GM23338 (cell line): Measurements from ENCODE around the gene XYLT1. TPM values are rescaled to one million over a fixed set of nuclear protein-coding genes. Genes with fewer than 3 reads are reported as not detected.

Experiments
- ATAC-seq: fragments of 200-7000 bp; cut with Tn5 transposase; 3 replicates; pipeline ENCODE4 v1.9.1; 2020
- DNase-seq: peaks from one replicate; pipeline ENCODE4 v3.0.0-alpha.2; 2015; ENCODE audit warnings: low spot score
- H2AFZ ChIP-seq: fragments of 200-600 bp; sonication (generic); 2 replicates; pipeline ENCODE4 v1.8.0; 2016; ENCODE audit warnings: antibody characterized with exemption, mild to moderate bottlenecking, moderate library complexity
- H3F3A ChIP-seq: fragments of 200-600 bp; sonication (generic); replicated peaks from 2 replicates; pipeline ENCODE4 v1.8.0; 2017; ENCODE audit warnings: antibody characterized with exemption, mixed run types, low read depth
- H3K27ac ChIP-seq: fragments of 200-600 bp; sonication (generic); 2 replicates; pipeline ENCODE4 v1.6.1; 2016; ENCODE audit warnings: low read depth
- H3K27me3 ChIP-seq: fragments of 200-600 bp; sonication (generic); 2 replicates; pipeline ENCODE4 v1.8.0; 2016; ENCODE audit warnings: mild to moderate bottlenecking, mixed run types, moderate library complexity; ENCODE audit not compliant: insufficient read depth
- H3K36me3 ChIP-seq: fragments of 200-600 bp; sonication (generic); 2 replicates; pipeline ENCODE4 v1.8.0; 2016; ENCODE audit warnings: mild to moderate bottlenecking; ENCODE audit not compliant: insufficient read depth
- H3K4me1 ChIP-seq: fragments of 200-600 bp; sonication (generic); 2 replicates; pipeline ENCODE4 v1.8.0; 2016; ENCODE audit warnings: mild to moderate bottlenecking, moderate library complexity; ENCODE audit not compliant: insufficient read depth
- H3K4me2 ChIP-seq: fragments of 200-600 bp; sonication (generic); 2 replicates; pipeline ENCODE4 v1.7.1; 2017; ENCODE audit warnings: mixed run types
- H3K4me3 ChIP-seq: fragments of 200-600 bp; sonication (generic); 2 replicates; pipeline ENCODE4 v1.6.1; 2016; ENCODE audit warnings: mixed run types
- H3K79me2 ChIP-seq: fragments of 200-600 bp; sonication (generic); replicated peaks from 2 replicates; pipeline ENCODE4 v1.8.0; 2017; ENCODE audit warnings: mild to moderate bottlenecking; ENCODE audit not compliant: insufficient read depth
- H3K9me2 ChIP-seq: fragments of 200-600 bp; sonication (generic); 2 replicates; pipeline ENCODE4 v1.8.0; 2017; ENCODE audit not compliant: insufficient read depth
- H4K20me1 ChIP-seq: fragments of 200-600 bp; sonication (generic); replicated peaks from 2 replicates; pipeline ENCODE4 v1.8.0; 2017; ENCODE audit warnings: mild to moderate bottlenecking; ENCODE audit not compliant: insufficient read depth
- H3K27ac Mint-ChIP-seq: 2 replicates; pipeline ENCODE4 v1.8.0; 2020; ENCODE audit warnings: inconsistent platforms, mild to moderate bottlenecking, moderate library complexity, mixed read lengths
- H3K27me3 Mint-ChIP-seq: 3 replicates; pipeline ENCODE4 v1.8.0; 2022; ENCODE audit warnings: low read depth, mild to moderate bottlenecking, moderate library complexity, mixed read lengths, inconsistent platforms; ENCODE audit not compliant: insufficient read depth, poor library complexity
- H3K36me3 Mint-ChIP-seq: 3 replicates; pipeline ENCODE4 v1.8.0; 2021; ENCODE audit warnings: low read depth, mild to moderate bottlenecking, inconsistent platforms, moderate library complexity, mixed read lengths
- H3K4me1 Mint-ChIP-seq: 3 replicates; pipeline ENCODE4 v1.8.0; 2020; ENCODE audit warnings: mild to moderate bottlenecking, inconsistent platforms, mixed read lengths
- H3K4me3 Mint-ChIP-seq: 3 replicates; pipeline ENCODE4 v1.8.0; 2021; ENCODE audit warnings: moderate library complexity, mild to moderate bottlenecking, inconsistent platforms, mixed read lengths
- H3K9me3 Mint-ChIP-seq: 3 replicates; pipeline ENCODE4 v1.8.0; 2020; ENCODE audit warnings: moderate library complexity, mild to moderate bottlenecking, inconsistent platforms, mixed read lengths
- CREB1 ChIP-seq: fragments of 250-450 bp; sonication (Bioruptor Pico); IDR thresholded peaks from 2 replicates; pipeline ENCODE4 v1.5.0; 2020; ENCODE audit warnings: low read depth, mild to moderate bottlenecking, moderate library complexity
- EZH2phosphoT487 ChIP-seq: fragments of 200-600 bp; sonication (generic); IDR thresholded peaks from one replicate; pipeline ENCODE4 v1.8.1; 2018; ENCODE audit warnings: antibody characterized with exemption; ENCODE audit not compliant: unreplicated experiment
- JUNB ChIP-seq: IDR thresholded peaks from one replicate; pipeline ENCODE4 v1.6.1; 2016; ENCODE audit warnings: antibody characterized with exemption; ENCODE audit not compliant: unreplicated experiment
- NANOG ChIP-seq: IDR thresholded peaks from 2 replicates; pipeline ENCODE4 v1.6.1; 2016; ENCODE audit warnings: antibody characterized with exemption, borderline replicate concordance
- POLR2AphosphoS5 ChIP-seq: IDR thresholded peaks from 2 replicates; pipeline ENCODE4 v1.6.1; 2016; ENCODE audit warnings: antibody characterized with exemption, low read depth
- STAT1 ChIP-seq: IDR thresholded peaks from one replicate; pipeline ENCODE4 v1.6.1; 2016; ENCODE audit warnings: antibody characterized with exemption; ENCODE audit not compliant: unreplicated experiment
- ZNF114 ChIP-seq: fragments of 250-450 bp; sonication (Bioruptor Pico); IDR thresholded peaks from 2 replicates; pipeline ENCODE4 v1.5.0; 2020; ENCODE audit warnings: mild to moderate bottlenecking, moderate library complexity
- ZNF331 ChIP-seq: fragments of 250-450 bp; sonication (Bioruptor Pico); IDR thresholded peaks from 2 replicates; pipeline ENCODE4 v1.5.0; 2020; ENCODE audit warnings: low read depth, mild to moderate bottlenecking, moderate library complexity
- ZNF462 ChIP-seq: fragments of 250-450 bp; sonication (Bioruptor Pico); IDR thresholded peaks from 2 replicates; pipeline ENCODE4 v1.5.0; 2020; ENCODE audit warnings: mild to moderate bottlenecking, moderate library complexity
- polyA plus RNA-seq: library from polyadenylated mRNA; unstranded; fragments of >200 nt; fragmentation: Nextera tagmentation; extraction: Ambion mirVana; gene quantifications from 2 replicates; pipeline ENCODE4 v1.2.1, GENCODE V29; 2016
- total RNA-seq: library from RNA; depleted of rRNA; stranded (reverse); fragments of >200 nt; shearing (Covaris generic); gene quantifications from 2 replicates; pipeline ENCODE4 v1.2.3, GENCODE V29; 2014
- TF ChIP-seq, protein P1 (sequence below): IDR thresholded peaks from one replicate; pipeline ENCODE4 v1.6.1; 2018; ENCODE audit warnings: antibody characterized with exemption; ENCODE audit not compliant: unreplicated experiment
- TF ChIP-seq, protein P2 (sequence below): IDR thresholded peaks from 2 replicates; pipeline ENCODE4 v1.6.1; 2016; ENCODE audit warnings: antibody characterized with exemption

Gene XYLT1
- total and polyA plus RNA-seq, 2 experiments from 2014 or later: 3.5 to 24.7 TPM

GRCh38 chr16:17224350-17224749 lies 246.4 kb downstream of the XYLT1 start (continued):
- TF ChIP-seq, protein P1, sequence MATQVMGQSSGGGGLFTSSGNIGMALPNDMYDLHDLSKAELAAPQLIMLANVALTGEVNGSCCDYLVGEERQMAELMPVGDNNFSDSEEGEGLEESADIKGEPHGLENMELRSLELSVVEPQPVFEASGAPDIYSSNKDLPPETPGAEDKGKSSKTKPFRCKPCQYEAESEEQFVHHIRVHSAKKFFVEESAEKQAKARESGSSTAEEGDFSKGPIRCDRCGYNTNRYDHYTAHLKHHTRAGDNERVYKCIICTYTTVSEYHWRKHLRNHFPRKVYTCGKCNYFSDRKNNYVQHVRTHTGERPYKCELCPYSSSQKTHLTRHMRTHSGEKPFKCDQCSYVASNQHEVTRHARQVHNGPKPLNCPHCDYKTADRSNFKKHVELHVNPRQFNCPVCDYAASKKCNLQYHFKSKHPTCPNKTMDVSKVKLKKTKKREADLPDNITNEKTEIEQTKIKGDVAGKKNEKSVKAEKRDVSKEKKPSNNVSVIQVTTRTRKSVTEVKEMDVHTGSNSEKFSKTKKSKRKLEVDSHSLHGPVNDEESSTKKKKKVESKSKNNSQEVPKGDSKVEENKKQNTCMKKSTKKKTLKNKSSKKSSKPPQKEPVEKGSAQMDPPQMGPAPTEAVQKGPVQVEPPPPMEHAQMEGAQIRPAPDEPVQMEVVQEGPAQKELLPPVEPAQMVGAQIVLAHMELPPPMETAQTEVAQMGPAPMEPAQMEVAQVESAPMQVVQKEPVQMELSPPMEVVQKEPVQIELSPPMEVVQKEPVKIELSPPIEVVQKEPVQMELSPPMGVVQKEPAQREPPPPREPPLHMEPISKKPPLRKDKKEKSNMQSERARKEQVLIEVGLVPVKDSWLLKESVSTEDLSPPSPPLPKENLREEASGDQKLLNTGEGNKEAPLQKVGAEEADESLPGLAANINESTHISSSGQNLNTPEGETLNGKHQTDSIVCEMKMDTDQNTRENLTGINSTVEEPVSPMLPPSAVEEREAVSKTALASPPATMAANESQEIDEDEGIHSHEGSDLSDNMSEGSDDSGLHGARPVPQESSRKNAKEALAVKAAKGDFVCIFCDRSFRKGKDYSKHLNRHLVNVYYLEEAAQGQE: no peak
- no peak for TF ChIP-seq CREB1 (CRISPR knock-in tag)
- TF ChIP-seq JUNB: no peak
- no peak for TF ChIP-seq EZH2phosphoT487

- Mint-ChIP-seq H3K4me1 (peaks cover 19% of the 10 kb centered on the region), H3K4me3 (no peak overlapping the region), H3K27ac (no peak overlapping the region), H3K36me3 (no peaks in the 10 kb centered on the region), H3K27me3 (peaks cover 2% of the 10 kb centered on the region), H3K9me3 (no peaks in the 10 kb centered on the region)
- Histone ChIP-seq H3K4me3 (no peak overlapping the region), H3K4me2 (no peak overlapping the region), H3K36me3 (no peaks in the 10 kb centered on the region), H3K79me2 (no peaks in the 10 kb centered on the region; the same call in 1 of the 2 replicates), H4K20me1 (peaks cover 5% of the 10 kb centered on the region; the same call in 1 of the 2 replicates), H3K9me2 (no peaks in the 10 kb centered on the region), H3K4me1 (peaks cover 3% of the 10 kb centered on the region; the same call in 1 of the 2 replicates), H3K27ac (no peak overlapping the region), H2AFZ (no peak overlapping the region), H3K27me3 (no peaks in the 10 kb centered on the region), H3F3A (no peaks in the 10 kb centered on the region)
- DNase-seq: no peak
- no peak for ATAC-seq
- TF ChIP-seq ZNF331 (CRISPR knock-in tag) (no peak), ZNF114 (CRISPR knock-in tag) (no peak), POLR2AphosphoS5 (no peak), JUNB (no peak), CREB1 (CRISPR knock-in tag) (no peak), STAT1 (no peak), EZH2phosphoT487 (no peak), NANOG (no peak), ZNF462 (CRISPR knock-in tag) (no peak)
- TF ChIP-seq, protein P1: no peak
- TF ChIP-seq, protein P2, sequence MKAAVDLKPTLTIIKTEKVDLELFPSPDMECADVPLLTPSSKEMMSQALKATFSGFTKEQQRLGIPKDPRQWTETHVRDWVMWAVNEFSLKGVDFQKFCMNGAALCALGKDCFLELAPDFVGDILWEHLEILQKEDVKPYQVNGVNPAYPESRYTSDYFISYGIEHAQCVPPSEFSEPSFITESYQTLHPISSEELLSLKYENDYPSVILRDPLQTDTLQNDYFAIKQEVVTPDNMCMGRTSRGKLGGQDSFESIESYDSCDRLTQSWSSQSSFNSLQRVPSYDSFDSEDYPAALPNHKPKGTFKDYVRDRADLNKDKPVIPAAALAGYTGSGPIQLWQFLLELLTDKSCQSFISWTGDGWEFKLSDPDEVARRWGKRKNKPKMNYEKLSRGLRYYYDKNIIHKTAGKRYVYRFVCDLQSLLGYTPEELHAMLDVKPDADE: no peak
Observed at GRCh38 chr16:17223576-17223975, 247.2 kb downstream of the XYLT1 start.
